ENCODE data around the gene SRRD. TPM values are rescaled to one million over a fixed set of nuclear protein-coding genes. Genes with fewer than 3 reads are reported as not detected.

SRRD gene
- total RNA-seq, 1 experiment from 2014 or later = 9.5 TPM

- no peak for DNase-seq
- peaks cover 6% of the 10 kb centered on the region; the same call in 1 of the 2 replicates for H3F3A ChIP-seq (ENCODE audit: insufficient read depth, low read depth)
- CTCF ChIA-PET = no interaction called here
- H3K79me2 ChIP-seq (ENCODE audit: low read depth) = peaks cover 13% of the 10 kb centered on the region
- H4K20me1 ChIP-seq (ENCODE audit: insufficient read depth) = no peaks in the 10 kb centered on the region
- TF ChIP-seq EZH2 (IDR thresholded peaks at IDR 0.05; ENCODE audit: low read depth) (no peak), CTCF (conservative IDR thresholded peaks at IDR 0.05) (no peak)
- H2AFZ ChIP-seq = no peak overlapping the region
- intact Hi-C loops (cut with micrococcal nuclease; ENCODE audit: unreplicated experiment) = no loop called here
- H3K4me3 ChIP-seq = no peak overlapping the region
- H3K36me3 ChIP-seq (ENCODE audit: low read depth) = peaks cover 15% of the 10 kb centered on the region
- no peak overlapping the region for H3K27ac ChIP-seq
- no peaks in the 10 kb centered on the region for H3K9me3 ChIP-seq (ENCODE audit: insufficient read depth, low read depth)
- BruUV-seq (replicated peaks) = no TSS peak
- no peak overlapping the region for H3K4me2 ChIP-seq
- H3K9me2 ChIP-seq (ENCODE audit: insufficient read depth) = no peaks in the 10 kb centered on the region
- H3K4me1 ChIP-seq (replicated peaks; ENCODE audit: insufficient read depth) = peaks cover 6% of the 10 kb centered on the region; the same call in 1 of the 2 replicates
- H3K27me3 ChIP-seq (ENCODE audit: insufficient read depth, low read depth) = no peaks in the 10 kb centered on the region
- POLR2A ChIA-PET (ENCODE audit: unreplicated experiment) = no interaction called here
These were observed 5.9 kb downstream of the SRRD start for GRCh38 chr22:26489447-26490036.

DNA sequence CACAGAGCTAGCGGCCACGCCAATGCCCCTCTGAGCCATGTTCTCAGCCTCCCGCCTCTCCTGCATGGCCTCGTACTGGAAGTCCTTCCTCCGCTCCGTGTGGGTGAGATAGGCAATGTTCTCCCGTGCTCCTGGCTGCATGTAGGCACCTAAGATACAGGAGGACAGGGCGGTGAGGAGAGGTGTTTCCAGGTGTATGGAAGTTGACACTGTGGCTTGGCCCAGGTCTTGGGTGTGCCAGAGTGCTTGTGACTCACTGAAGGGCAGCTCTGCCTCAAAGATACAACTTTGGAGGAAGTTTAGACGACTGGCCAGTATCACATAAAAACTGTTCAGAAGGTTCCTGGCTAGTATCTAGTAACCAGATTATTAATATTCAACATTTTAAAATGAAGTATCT, 8.5 kb downstream of the SRRD start:
- no peaks in the 10 kb centered on the region for H3K4me1 ChIP-seq (replicated peaks; ENCODE audit: insufficient read depth)
- ChIA-PET CTCF (no interaction called here), POLR2A (ENCODE audit: unreplicated experiment) (no interaction called here)
- no peak overlapping the region for H3K27ac ChIP-seq
- no peak overlapping the region for H2AFZ ChIP-seq
- H3K4me3 ChIP-seq = no peak overlapping the region
- TF ChIP-seq CTCF (conservative IDR thresholded peaks at IDR 0.05) = no peak
- TF ChIP-seq EZH2 (IDR thresholded peaks at IDR 0.05; ENCODE audit: low read depth) = no peak
- H3F3A ChIP-seq (ENCODE audit: insufficient read depth, low read depth) = peaks cover 6% of the 10 kb centered on the region; the same call in 1 of the 2 replicates
- BruUV-seq (replicated peaks) = no TSS peak
- DNase-seq = no peak
- H3K27me3 ChIP-seq (ENCODE audit: insufficient read depth, low read depth) = no peaks in the 10 kb centered on the region
- H3K4me2 ChIP-seq = no peak overlapping the region
- H3K79me2 ChIP-seq (ENCODE audit: low read depth) = no peaks in the 10 kb centered on the region
- peaks cover 34% of the 10 kb centered on the region for H3K36me3 ChIP-seq (ENCODE audit: low read depth)
- H3K9me2 ChIP-seq (ENCODE audit: insufficient read depth) = no peaks in the 10 kb centered on the region
- H4K20me1 ChIP-seq (ENCODE audit: insufficient read depth) = no peaks in the 10 kb centered on the region
- H3K9me3 ChIP-seq (ENCODE audit: insufficient read depth, low read depth) = no peaks in the 10 kb centered on the region
- intact Hi-C loops (cut with micrococcal nuclease; ENCODE audit: unreplicated experiment) = no loop called here

GRCh38 chr22:26494506-26494905, 10.8 kb downstream of the SRRD start:
- Histone ChIP-seq H3K27ac (no peak overlapping the region), H3K27me3 (ENCODE audit: insufficient read depth, low read depth) (no peaks in the 10 kb centered on the region), H4K20me1 (ENCODE audit: insufficient read depth) (no peaks in the 10 kb centered on the region; the same call in 1 of the 2 replicates), H3K4me1 (replicated peaks; ENCODE audit: insufficient read depth) (no peaks in the 10 kb centered on the region), H3K79me2 (ENCODE audit: low read depth) (no peaks in the 10 kb centered on the region), H3K9me2 (ENCODE audit: insufficient read depth) (no peaks in the 10 kb centered on the region), H2AFZ (no peak overlapping the region), H3K4me3 (no peak overlapping the region), H3K4me2 (no peak overlapping the region), H3F3A (ENCODE audit: insufficient read depth, low read depth) (peaks cover 6% of the 10 kb centered on the region; the same call in 1 of the 2 replicates), H3K9me3 (ENCODE audit: insufficient read depth, low read depth) (no peaks in the 10 kb centered on the region), H3K36me3 (ENCODE audit: low read depth) (peaks cover 36% of the 10 kb centered on the region)
- DNase-seq = no peak
- TF ChIP-seq CTCF (conservative IDR thresholded peaks at IDR 0.05) (no peak), EZH2 (IDR thresholded peaks at IDR 0.05; ENCODE audit: low read depth) (no peak)
- ChIA-PET POLR2A (ENCODE audit: unreplicated experiment) (no interaction called here), CTCF (interaction anchor here (0.7 kb wide), 1 partner anchor 271 kb away, joined by 3 read pairs; no protein-coding TSS in a partner anchor)
- intact Hi-C loops (cut with micrococcal nuclease; ENCODE audit: unreplicated experiment) = no loop called here
- BruUV-seq (replicated peaks) = no TSS peak
